Measurements from ENCODE around the gene SMYD4.

SMYD4 gene

DNA sequence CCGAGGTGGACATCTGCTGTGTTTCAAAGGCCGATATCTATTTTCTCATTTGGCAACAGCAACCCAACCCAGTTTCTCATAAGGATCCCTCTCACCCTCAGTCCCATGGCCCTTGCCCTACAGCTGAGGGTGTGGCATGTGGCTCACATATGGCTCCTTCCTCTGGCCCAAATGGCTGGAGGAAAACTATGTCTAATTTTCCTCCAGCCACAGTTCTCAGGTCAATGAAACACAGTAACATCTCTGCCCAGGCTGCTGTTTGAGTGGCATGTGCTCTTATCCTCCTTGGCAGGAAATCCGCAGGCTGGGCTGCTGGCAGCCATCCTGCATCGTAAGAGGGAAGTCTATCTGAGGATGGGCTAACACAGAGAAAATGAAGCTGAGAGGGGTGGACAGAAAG lies 43.8 kb downstream of the SMYD4 start:
- no peak overlapping the region for H3K4me3 ChIP-seq (ENCODE audit: low read length)
- TF ChIP-seq CTCF (IDR thresholded peaks at IDR 0.05; ENCODE audit: insufficient read depth, low read depth, low read length, missing control alignments), result no peak
- DNase-seq (ENCODE audit: low read depth), result no peak

GRCh38 chr17:1783834-1784611 lies 45.7 kb downstream of the SMYD4 start:
- peak; percentile 63 for DNase-seq (ENCODE audit: low read depth)
- no peak overlapping the region for H3K4me3 ChIP-seq (ENCODE audit: low read length)
- peak; percentile 80 for TF ChIP-seq CTCF (IDR thresholded peaks at IDR 0.05; ENCODE audit: insufficient read depth, low read depth, low read length, missing control alignments)

DNA sequence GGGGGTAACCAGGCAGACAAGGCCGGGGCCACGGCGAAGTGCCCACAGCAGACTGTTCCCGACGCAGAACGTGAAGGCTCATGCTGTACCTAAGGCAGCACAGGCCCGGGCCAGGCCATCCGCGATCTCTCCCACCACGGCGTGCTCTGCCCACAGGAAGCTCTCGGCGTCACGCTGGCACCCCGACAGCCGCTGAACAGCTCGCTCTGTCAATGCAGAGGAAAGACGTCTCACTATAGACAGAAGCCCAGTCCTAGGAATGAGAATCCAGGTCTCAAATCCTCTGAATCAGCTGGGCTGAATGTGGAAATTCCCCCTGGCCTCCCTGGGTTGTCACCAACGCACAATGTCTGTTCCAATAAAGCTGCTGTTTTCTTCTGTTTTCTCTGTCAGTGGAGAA lies 46.4 kb downstream of the SMYD4 start:
- H3K4me3 ChIP-seq (ENCODE audit: low read length), result no peak overlapping the region
- no peak for TF ChIP-seq CTCF (IDR thresholded peaks at IDR 0.05; ENCODE audit: insufficient read depth, low read depth, low read length, missing control alignments)
- no peak for DNase-seq (ENCODE audit: low read depth)

DNA sequence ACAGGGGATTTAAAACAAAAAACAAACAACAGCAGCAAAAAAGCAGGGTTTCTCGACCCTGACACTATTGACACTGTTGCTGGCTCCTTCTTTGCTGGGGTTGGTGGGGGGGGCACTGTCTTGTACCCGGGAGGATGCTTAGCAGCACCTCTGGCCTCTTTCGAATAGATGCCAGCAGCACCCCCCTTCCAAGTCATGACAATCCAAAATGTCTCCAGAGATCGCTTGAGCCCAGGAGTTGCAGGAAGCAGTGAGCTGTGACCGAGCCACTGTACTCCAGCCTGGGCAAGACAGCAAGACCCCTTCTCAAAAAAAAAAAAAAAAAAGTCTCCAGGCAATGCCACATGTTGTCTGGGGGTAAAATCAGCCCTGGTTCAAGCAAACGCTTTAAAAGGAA lies 47.5 kb downstream of the SMYD4 start:
- no peak for DNase-seq (ENCODE audit: low read depth)
- no peak overlapping the region for H3K4me3 ChIP-seq (ENCODE audit: low read length)
- TF ChIP-seq CTCF (IDR thresholded peaks at IDR 0.05; ENCODE audit: insufficient read depth, low read depth, low read length, missing control alignments), result no peak

DNA sequence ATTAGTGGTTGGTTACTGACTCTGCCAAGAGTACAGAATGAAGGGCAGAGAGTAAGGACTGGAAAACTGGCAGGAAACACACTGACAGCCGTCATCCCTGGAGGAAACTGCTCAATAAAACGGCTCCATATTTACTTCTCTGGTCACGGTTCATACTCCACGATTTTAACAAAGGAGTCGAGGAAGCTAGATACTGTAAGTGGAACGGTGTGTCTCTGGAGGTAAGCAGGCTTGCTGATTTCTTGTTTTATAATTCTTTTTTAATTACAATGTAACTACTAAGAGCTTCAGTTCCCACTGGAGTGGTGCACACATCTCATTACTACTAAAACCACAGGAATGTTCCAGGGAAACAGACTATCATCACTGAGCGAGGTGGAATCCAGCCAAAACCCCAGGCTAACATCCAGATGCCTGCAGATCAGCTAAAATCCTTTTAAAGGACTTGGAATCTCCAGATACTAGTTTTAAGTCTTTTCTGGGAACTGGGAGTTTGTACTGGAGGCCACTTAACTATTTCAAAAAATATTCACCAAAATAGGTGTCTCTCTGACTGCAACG lies 50.1 kb downstream of the SMYD4 start:
- DNase-seq (ENCODE audit: low read depth), result peak; percentile 83
- H3K4me3 ChIP-seq (ENCODE audit: low read length), result no peak overlapping the region
- TF ChIP-seq CTCF (IDR thresholded peaks at IDR 0.05; ENCODE audit: insufficient read depth, low read depth, low read length, missing control alignments), result no peak

- TF ChIP-seq CTCF (IDR thresholded peaks at IDR 0.05; ENCODE audit: insufficient read depth, low read depth, low read length, missing control alignments), result no peak
- H3K4me3 ChIP-seq (ENCODE audit: low read length), result no peak overlapping the region
- no peak for DNase-seq (ENCODE audit: low read depth)
Observed at GRCh38 chr17:1776857-1777256, 52.8 kb downstream of the SMYD4 start.

DNA sequence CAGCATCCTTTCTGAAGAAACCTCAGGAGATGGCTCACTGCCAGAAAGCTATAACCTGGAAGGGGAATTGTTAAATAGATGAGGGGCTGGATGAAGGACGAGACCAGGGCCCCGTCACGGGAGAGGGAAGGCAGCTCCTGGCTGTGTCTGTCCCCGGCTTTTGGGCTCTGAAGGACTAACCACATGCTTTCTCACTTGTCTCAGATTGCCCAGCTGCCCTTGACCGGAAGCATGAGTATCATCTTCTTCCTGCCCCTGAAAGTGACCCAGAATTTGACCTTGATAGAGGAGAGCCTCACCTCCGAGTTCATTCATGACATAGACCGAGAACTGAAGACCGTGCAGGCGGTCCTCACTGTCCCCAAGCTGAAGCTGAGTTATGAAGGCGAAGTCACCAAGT lies 53.4 kb downstream of the SMYD4 start:
- DNase-seq (ENCODE audit: low read depth), result no peak
- no peak overlapping the region for H3K4me3 ChIP-seq (ENCODE audit: low read length)
- TF ChIP-seq CTCF (IDR thresholded peaks at IDR 0.05; ENCODE audit: insufficient read depth, low read depth, low read length, missing control alignments), result no peak

Measured in epithelial cell of esophagus (primary cell).